DOHH2 (cell line): ENCODE measurements around the gene ATG14.

Source experiments
- H3F3A ChIP-seq: fragments of 200-600 bp; sonication (generic), shearing (Covaris generic); 2 replicates; pipeline ENCODE4 v1.6.0; 2016; ENCODE audit warnings: antibody characterized with exemption, mild to moderate bottlenecking; ENCODE audit not compliant: control insufficient read depth, insufficient read depth
- H3K27ac ChIP-seq: fragments of 200-600 bp; sonication (generic); 2 replicates; pipeline ENCODE4 v1.5.1; 2014; ENCODE audit warnings: low read depth, mild to moderate bottlenecking, low read length, moderate library complexity
- H3K27me3 ChIP-seq: fragments of 200-600 bp; sonication (generic); 2 replicates; pipeline ENCODE4 v1.6.1; 2014; ENCODE audit warnings: mild to moderate bottlenecking, low read length, mixed read lengths; ENCODE audit not compliant: control insufficient read depth
- H3K36me3 ChIP-seq: fragments of 200-600 bp; sonication (generic); 2 replicates; pipeline ENCODE4 v1.6.1; 2014; ENCODE audit warnings: mild to moderate bottlenecking, low read length, moderate library complexity, mixed read lengths; ENCODE audit not compliant: control insufficient read depth
- H3K4me1 ChIP-seq: fragments of 200-600 bp; sonication (generic); 2 replicates; pipeline ENCODE4 v1.6.1; 2014; ENCODE audit warnings: mild to moderate bottlenecking, low read length, mixed read lengths; ENCODE audit not compliant: control insufficient read depth
- H3K4me2 ChIP-seq: fragments of 200-600 bp; sonication (generic); 2 replicates; pipeline ENCODE4 v1.6.0; 2014; ENCODE audit warnings: mild to moderate bottlenecking, low read length, moderate library complexity
- H3K4me3 ChIP-seq: fragments of 200-600 bp; sonication (generic); 2 replicates; pipeline ENCODE4 v1.5.1; 2014; ENCODE audit warnings: mild to moderate bottlenecking, low read length, mixed read lengths
- H3K79me2 ChIP-seq: fragments of 200-600 bp; sonication (generic); 2 replicates; pipeline ENCODE4 v1.6.1; 2014; ENCODE audit warnings: mild to moderate bottlenecking, low read length, mixed read lengths; ENCODE audit not compliant: control insufficient read depth
- H3K9me2 ChIP-seq: fragments of 200-600 bp; sonication (generic); replicated peaks from 2 replicates; pipeline ENCODE4 v1.6.1; 2014; ENCODE audit warnings: mild to moderate bottlenecking, low read length, mixed read lengths; ENCODE audit not compliant: control insufficient read depth
- H3K9me3 ChIP-seq: fragments of 200-600 bp; sonication (generic); 2 replicates; pipeline ENCODE4 v1.6.1; 2014; ENCODE audit warnings: antibody characterized with exemption, low read length, mixed read lengths; ENCODE audit not compliant: control insufficient read depth, insufficient read depth
- H4K20me1 ChIP-seq: fragments of 200-600 bp; sonication (generic); 2 replicates; pipeline ENCODE4 v1.6.0; 2014; ENCODE audit warnings: low read depth, mild to moderate bottlenecking, antibody characterized with exemption, low read length, moderate library complexity; ENCODE audit not compliant: control insufficient read depth, insufficient read depth
- CTCF ChIP-seq: fragments of 200-600 bp; sonication (generic); IDR thresholded peaks from one replicate; pipeline ENCODE4 v1.5.1; 2014; ENCODE audit warnings: antibody characterized with exemption, mild to moderate bottlenecking, low read depth, low read length; ENCODE audit not compliant: poor library complexity, severe bottlenecking
- EZH2phosphoT487 ChIP-seq: fragments of 200-600 bp; sonication (generic); IDR thresholded peaks from 2 replicates; pipeline ENCODE4 v1.6.1; 2017; ENCODE audit warnings: borderline replicate concordance, mild to moderate bottlenecking, antibody characterized with exemption, low read length, moderate library complexity, mixed read lengths

Gene ATG14

GRCh38 chr14:55399183-55399582, 12.4 kb downstream of the ATG14 start:
- Histone ChIP-seq H3K9me2 (no peaks in the 10 kb centered on the region), H3K4me2 (no peak overlapping the region), H4K20me1 (0 out of 2 replicates have a peak, but pooled peaks cover 5% of the 10 kb centered on the region), H3K79me2 (peaks cover 23% of the 10 kb centered on the region), H3K36me3 (no peaks in the 10 kb centered on the region), H3K4me1 (no peaks in the 10 kb centered on the region), H3K4me3 (no peak overlapping the region), H3K9me3 (no peaks in the 10 kb centered on the region), H3F3A (no peaks in the 10 kb centered on the region), H3K27me3 (no peaks in the 10 kb centered on the region), H3K27ac (no peak overlapping the region)
- TF ChIP-seq EZH2phosphoT487, result no peak

GRCh38 chr14:55398679-55399078, 13.0 kb downstream of the ATG14 start:
- Histone ChIP-seq H3F3A (no peaks in the 10 kb centered on the region), H3K4me1 (no peaks in the 10 kb centered on the region), H3K36me3 (no peaks in the 10 kb centered on the region), H3K4me2 (no peak overlapping the region), H3K9me2 (no peaks in the 10 kb centered on the region), H3K9me3 (no peaks in the 10 kb centered on the region), H3K27ac (no peak overlapping the region), H4K20me1 (0 out of 2 replicates have a peak, but pooled peaks cover 5% of the 10 kb centered on the region), H3K79me2 (peaks cover 19% of the 10 kb centered on the region), H3K4me3 (no peak overlapping the region), H3K27me3 (no peaks in the 10 kb centered on the region)
- TF ChIP-seq EZH2phosphoT487 (no peak), CTCF (no peak)

- Histone ChIP-seq H3K27me3 (no peaks in the 10 kb centered on the region), H3K27ac (no peak overlapping the region), H4K20me1 (no peaks in the 10 kb centered on the region), H3K4me2 (no peak overlapping the region), H3K36me3 (no peaks in the 10 kb centered on the region), H3K4me1 (no peaks in the 10 kb centered on the region), H3K79me2 (no peaks in the 10 kb centered on the region), H3K9me2 (no peaks in the 10 kb centered on the region), H3F3A (no peaks in the 10 kb centered on the region), H3K4me3 (no peak overlapping the region), H3K9me3 (no peaks in the 10 kb centered on the region)
- no peak for TF ChIP-seq EZH2phosphoT487
- no peak for TF ChIP-seq CTCF
These were observed 22.3 kb downstream of the ATG14 start for GRCh38 chr14:55389330-55389729.

GRCh38 chr14:55388160-55388559, 23.5 kb downstream of the ATG14 start:
- Histone ChIP-seq H3F3A (no peaks in the 10 kb centered on the region), H3K79me2 (no peaks in the 10 kb centered on the region), H3K4me2 (no peak overlapping the region), H3K9me2 (no peaks in the 10 kb centered on the region), H3K36me3 (no peaks in the 10 kb centered on the region), H3K9me3 (no peaks in the 10 kb centered on the region), H3K4me1 (no peaks in the 10 kb centered on the region), H4K20me1 (no peaks in the 10 kb centered on the region), H3K27me3 (no peaks in the 10 kb centered on the region), H3K27ac (no peak overlapping the region), H3K4me3 (no peak overlapping the region)
- TF ChIP-seq EZH2phosphoT487 (no peak), CTCF (no peak)
